Spleen (tissue), 11 donors: Measurements from ENCODE around the gene UNC13B. TPM values are rescaled to one million over a fixed set of nuclear protein-coding genes. Genes with fewer than 3 reads are reported as not detected.
"Not testable (repeated sequence)": the region's sequence is repeated elsewhere in the genome, so short reads cannot be mapped to it uniquely, and the experiment has no call there.

Source experiments
- DNase-seq: peaks from one replicate; pipeline ENCODE4 v3.0.0-alpha.2; 2020
- H3K27ac ChIP-seq, 8 donors: fragments of 200-600 bp; sonication (generic) in 7 of 8; 1 replicate in 4 of 8; 2 replicates in 4 of 8; pipeline versions ENCODE4 v1.5.0 to v1.8.0; 2016 to 2021; ENCODE audit warnings: inconsistent platforms in 4 of 8, mild to moderate bottlenecking in 4 of 8, moderate library complexity in 1 of 8
- H3K27me3 ChIP-seq, 7 donors: fragments of 200-600 bp; sonication (generic) in 6 of 7; replicated peaks in 1 of 7; 1 replicate in 4 of 7; 2 replicates in 3 of 7; pipeline versions ENCODE4 v1.5.0 to v1.8.0; 2016 to 2021; ENCODE audit warnings: inconsistent platforms in 3 of 7, mild to moderate bottlenecking in 1 of 7
- H3K36me3 ChIP-seq, 6 donors: fragments of 200-600 bp; sonication (generic) in 5 of 6; 1 replicate in 4 of 6; 2 replicates in 2 of 6; pipeline versions ENCODE4 v1.5.0 to v1.8.0; 2016 to 2021; ENCODE audit warnings: inconsistent platforms in 2 of 6
- H3K4me1 ChIP-seq, 6 donors: fragments of 200-600 bp; sonication (generic) in 5 of 6; 1 replicate in 3 of 6; 2 replicates in 3 of 6; pipeline versions ENCODE4 v1.5.0 to v1.8.0; 2016 to 2021; ENCODE audit warnings: inconsistent platforms in 3 of 6
- H3K4me3 ChIP-seq, 8 donors: fragments of 200-600 bp; sonication (generic) in 7 of 8; 1 replicate in 4 of 8; 2 replicates in 4 of 8; pipeline versions ENCODE4 v1.5.0 to v1.8.0; 2016 to 2021; ENCODE audit warnings: inconsistent platforms in 4 of 8, mild to moderate bottlenecking in 4 of 8, moderate library complexity in 2 of 8
- H3K9me3 ChIP-seq, 8 donors: fragments of 200-600 bp; sonication (generic) in 7 of 8; 1 replicate in 4 of 8; 2 replicates in 4 of 8; pipeline versions ENCODE4 v1.5.0 to v1.8.0; 2016 to 2021; ENCODE audit warnings: inconsistent platforms in 4 of 8
- POLR2A ChIP-seq, 3 donors: fragments of 450-650 bp; IDR thresholded peaks; one replicate each; pipeline ENCODE4 v1.5.1; 2017; ENCODE audit warnings: antibody characterized with exemption in 3 of 3, mild to moderate bottlenecking in 1 of 3
- POLR2AphosphoS5 ChIP-seq, 3 donors: sonication (generic); formaldehyde crosslinking; IDR thresholded peaks; one replicate each; pipeline ENCODE4 v1.5.1; 2017; ENCODE audit warnings: antibody characterized with exemption in 3 of 3
- WGBS, 5 donors: extraction: QIAGEN DNeasy Blood & Tissue Kit in 3 of 5; methylation state at CpG; one replicate each; pipeline versions ENCODE4 v1.1.5 to v1.1.7; 2013 to 2018; 5-methylcytosine and 5-hydroxymethylcytosine counted together
- intact Hi-C: fragments of 100-400 bp; cut with DNase I; formaldehyde crosslinking; loops from one replicate; pipeline ENCODE4 v1.15.0; 2023; ENCODE audit warnings: low total_unique reads
- polyA plus RNA-seq, 3 donors: library from polyadenylated mRNA; stranded (reverse); fragments of 200-250 nt; gene quantifications; one replicate each; pipeline ENCODE4 v1.2.1, GENCODE V29; 2013
- total RNA-seq, 7 donors: library from RNA; depleted of rRNA in 3 of 7; stranded (reverse); fragments of >200 nt in 3 of 7; fragmentation: NEBNext Ultra II Directional in 4 of 7; extraction: Animal tissue kit (Norgen Biotek cat#: 25700) in 4 of 7; gene quantifications; one replicate each; pipeline versions ENCODE4 v1.1.0 to v1.2.1, GENCODE V29; 2016 to 2021
- TF ChIP-seq, protein P1 (sequence below), 11 experiments: fragments of 200-600 bp in 7 of 11; fragments of 450-650 bp in 4 of 11; sonication (generic) in 4 of 11; IDR thresholded peaks in 8 of 11; conservative IDR thresholded peaks in 3 of 11; 1 replicate in 7 of 11; 2 replicates in 4 of 11; pipeline versions ENCODE4 v1.4.0 to v1.8.0; 2016 to 2021; ENCODE audit warnings: antibody characterized with exemption in 11 of 11, inconsistent platforms in 4 of 11, mild to moderate bottlenecking in 1 of 11
- donor health status: healthy with polysubstance abuse.
- donor health status: DM: no; HTN: no; CAD: no; lungs with moderate emphysema.
- donor health status: DM: no; HTN: no; CAD: no.
- donor health status: Bipolar disorder and iron deficiency.
- donor health status: healthy.
- donor health status: DM: no; HTN: no; CAD: no.
- donor health status: DM: yes; HTN: yes; CAD: no.

Gene UNC13B
- total and polyA plus RNA-seq, 10 donors, result 2.4 to 18.7 (median 12.1) TPM

DNA sequence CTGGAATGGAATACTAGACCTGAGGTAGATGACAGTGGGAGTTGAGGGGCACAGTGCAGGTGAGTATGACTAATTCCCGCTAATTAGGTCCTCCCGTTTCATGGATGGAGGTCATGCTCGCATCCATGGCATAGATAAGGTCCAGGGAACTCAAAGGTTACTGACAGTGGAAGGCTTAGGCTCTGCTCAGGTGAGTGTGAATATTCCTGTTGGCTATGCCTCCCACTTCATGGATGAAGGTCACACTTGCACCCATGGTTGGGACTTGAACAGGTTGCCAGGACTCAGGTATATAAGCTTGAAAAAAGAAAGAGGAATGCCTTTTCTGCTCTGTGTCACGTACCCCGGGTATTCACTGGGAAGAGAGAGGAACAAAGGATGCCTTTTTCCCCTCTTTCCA lies 19.8 kb upstream of the UNC13B start:
- peaks cover 0 to 6% (median 0%) of the 10 kb centered on the region in 7 donors for H3K27me3 ChIP-seq
- WGBS, 5 donors, result 86 to 93% (median 88%) methylated on average over 5 of the region's 5 CpGs
- intact Hi-C loops, result no loop called here

DNA sequence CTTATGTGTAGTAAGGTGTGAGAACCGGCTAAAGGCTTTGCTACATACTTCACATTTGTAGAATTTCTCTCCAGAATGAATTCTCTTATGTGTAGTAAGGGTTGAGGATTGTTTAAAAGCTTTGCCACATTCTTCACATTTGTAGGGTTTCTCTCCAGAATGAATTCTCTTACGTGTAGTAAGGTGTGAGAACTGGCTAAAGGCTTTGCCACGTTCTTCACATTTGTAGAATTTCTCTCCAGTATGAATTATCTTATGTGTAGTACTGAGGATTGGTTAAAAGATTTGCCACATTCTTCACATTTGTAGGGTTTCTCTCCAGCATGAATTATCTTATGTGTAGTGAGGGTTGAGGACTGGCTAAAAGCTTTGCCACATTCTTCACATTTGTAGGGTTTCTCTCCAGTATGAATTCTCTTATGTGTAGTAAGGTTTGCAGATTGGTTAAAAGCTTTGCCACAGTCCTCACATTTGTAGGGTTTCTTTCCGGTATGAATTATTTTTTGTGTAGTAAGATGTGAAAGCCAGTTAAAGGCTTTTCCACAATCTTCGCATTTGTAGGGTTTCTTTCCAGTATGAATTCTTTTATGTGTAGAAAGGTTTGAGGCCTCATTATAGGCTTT lies 13.8 kb upstream of the UNC13B start:
- WGBS, 5 donors, result 70 to 80% (median 78%) methylated on average over 5 of the region's 5 CpGs
- H3K4me1 ChIP-seq, H3K27me3 ChIP-seq, H3K36me3 ChIP-seq, H3K27ac ChIP-seq, intact Hi-C loops, H3K4me3 ChIP-seq, DNase-seq: not testable (repeated sequence)
- peaks cover 2 to 85% (median 72%) of the 10 kb centered on the region in 8 donors for H3K9me3 ChIP-seq

More for the DNA sequence above, 19.8 kb upstream of the UNC13B start:
- Histone ChIP-seq H3K27ac (no peak overlapping the region), H3K4me3 (no peak overlapping the region), H3K9me3 (peaks cover 0 to 69% (median 58%) of the 10 kb centered on the region in 8 donors), H3K36me3 (no peaks in the 10 kb centered on the region), H3K4me1 (no peaks in the 10 kb centered on the region)
- TF ChIP-seq POLR2AphosphoS5 (IDR thresholded peaks at IDR 0.05) (no peak), POLR2A (IDR thresholded peaks at IDR 0.05) (no peak)
- TF ChIP-seq, protein P1, sequence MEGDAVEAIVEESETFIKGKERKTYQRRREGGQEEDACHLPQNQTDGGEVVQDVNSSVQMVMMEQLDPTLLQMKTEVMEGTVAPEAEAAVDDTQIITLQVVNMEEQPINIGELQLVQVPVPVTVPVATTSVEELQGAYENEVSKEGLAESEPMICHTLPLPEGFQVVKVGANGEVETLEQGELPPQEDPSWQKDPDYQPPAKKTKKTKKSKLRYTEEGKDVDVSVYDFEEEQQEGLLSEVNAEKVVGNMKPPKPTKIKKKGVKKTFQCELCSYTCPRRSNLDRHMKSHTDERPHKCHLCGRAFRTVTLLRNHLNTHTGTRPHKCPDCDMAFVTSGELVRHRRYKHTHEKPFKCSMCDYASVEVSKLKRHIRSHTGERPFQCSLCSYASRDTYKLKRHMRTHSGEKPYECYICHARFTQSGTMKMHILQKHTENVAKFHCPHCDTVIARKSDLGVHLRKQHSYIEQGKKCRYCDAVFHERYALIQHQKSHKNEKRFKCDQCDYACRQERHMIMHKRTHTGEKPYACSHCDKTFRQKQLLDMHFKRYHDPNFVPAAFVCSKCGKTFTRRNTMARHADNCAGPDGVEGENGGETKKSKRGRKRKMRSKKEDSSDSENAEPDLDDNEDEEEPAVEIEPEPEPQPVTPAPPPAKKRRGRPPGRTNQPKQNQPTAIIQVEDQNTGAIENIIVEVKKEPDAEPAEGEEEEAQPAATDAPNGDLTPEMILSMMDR (IDR thresholded peaks at IDR 0.05 in 8 of 11, conservative IDR thresholded peaks at IDR 0.05 in 3 of 11), result no peak
- DNase-seq, result no peak

DNA sequence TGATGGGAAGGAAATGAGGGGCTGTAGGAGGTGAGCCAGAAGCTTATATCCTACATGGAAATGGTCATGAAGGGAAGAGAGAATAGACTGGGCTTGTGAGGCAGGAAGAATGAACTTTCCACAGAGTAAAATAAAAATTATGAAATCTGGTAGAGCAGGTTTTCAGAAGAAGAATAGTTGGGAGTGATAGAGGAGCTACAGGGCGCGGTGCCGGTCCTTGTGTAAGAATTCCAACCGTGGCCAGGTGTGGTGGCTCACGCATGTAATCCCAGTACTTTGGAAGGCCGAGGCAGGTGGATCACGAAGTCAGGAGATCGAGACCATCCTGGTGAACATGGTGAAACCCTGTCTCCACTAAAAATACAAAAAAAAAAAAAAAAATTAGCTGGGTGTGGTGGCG lies 8.9 kb upstream of the UNC13B start:
- Histone ChIP-seq H3K4me3 (no peak overlapping the region), H3K9me3 (peaks cover 2 to 36% (median 29%) of the 10 kb centered on the region in 8 donors), H3K4me1 (no peaks in the 10 kb centered on the region), H3K27me3 (peaks cover 0 to 6% (median 0%) of the 10 kb centered on the region in 7 donors), H3K36me3 (no peaks in the 10 kb centered on the region), H3K27ac (no peak overlapping the region)
- intact Hi-C loops, result no loop called here
- TF ChIP-seq, protein P1 (IDR thresholded peaks at IDR 0.05 in 8 of 11, conservative IDR thresholded peaks at IDR 0.05 in 3 of 11), result no peak
- TF ChIP-seq POLR2AphosphoS5 (IDR thresholded peaks at IDR 0.05) (no peak), POLR2A (IDR thresholded peaks at IDR 0.05) (no peak)
- DNase-seq, result no peak
- WGBS, 5 donors, result 90 to 98% (median 93%) methylated on average over 8 to 9 of the region's 9 CpGs

DNA sequence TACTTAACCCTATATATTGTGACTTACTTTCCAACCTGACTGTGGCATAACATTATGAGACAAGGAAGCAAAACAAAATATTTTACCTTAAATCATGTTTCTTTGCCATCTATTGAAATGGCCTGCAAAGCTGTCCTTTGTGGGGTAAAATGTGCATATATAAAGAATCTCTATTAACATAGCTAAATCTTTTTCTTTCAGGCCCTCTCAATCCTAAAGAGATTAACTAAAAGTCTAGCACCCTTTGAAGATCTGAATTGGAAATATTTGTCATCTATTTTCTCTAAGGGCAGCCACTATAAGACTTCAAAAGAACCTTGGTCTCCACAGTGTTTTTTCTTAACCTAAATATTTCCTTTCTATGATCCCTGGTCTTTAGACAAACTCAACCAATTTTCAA lies 5.0 kb upstream of the UNC13B start:
- TF ChIP-seq POLR2AphosphoS5 (IDR thresholded peaks at IDR 0.05), result no peak
- TF ChIP-seq POLR2A (IDR thresholded peaks at IDR 0.05), result no peak
- TF ChIP-seq, protein P1 (IDR thresholded peaks at IDR 0.05 in 8 of 11, conservative IDR thresholded peaks at IDR 0.05 in 3 of 11), result no peak
- intact Hi-C loops, result no loop called here
- H3K27ac ChIP-seq, result no peak overlapping the region

DNA sequence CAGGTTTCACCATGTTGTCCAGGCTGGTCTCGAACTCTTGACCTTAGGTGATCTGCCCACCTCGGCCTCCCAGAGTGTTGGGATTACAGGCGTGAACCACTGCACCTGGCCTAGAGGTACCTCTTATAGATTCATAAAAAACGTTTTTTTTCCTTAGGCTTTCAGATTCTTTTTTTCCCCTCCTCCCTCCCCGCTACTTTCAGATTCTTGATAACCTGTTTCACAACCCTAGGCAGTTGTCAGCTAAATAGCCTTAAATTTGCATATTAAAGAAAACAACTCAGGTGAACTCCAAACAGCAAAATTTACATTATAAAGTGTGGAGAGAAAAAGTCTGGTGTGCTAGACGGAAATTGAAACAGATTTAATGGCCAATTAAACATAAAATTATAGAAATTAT lies 4.0 kb upstream of the UNC13B start:
- 69 to 83% (median 80%) methylated on average over 6 of the region's 6 CpGs for WGBS, 5 donors
- H3K27ac ChIP-seq, H3K36me3 ChIP-seq, H3K9me3 ChIP-seq, intact Hi-C loops, H3K4me3 ChIP-seq, DNase-seq, H3K27me3 ChIP-seq: not testable (repeated sequence)
- peaks cover 3 to 35% (median 22%) of the 10 kb centered on the region in 6 donors for H3K4me1 ChIP-seq

More for the DNA sequence above, 5.0 kb upstream of the UNC13B start:
- H3K4me3 ChIP-seq, result no peak overlapping the region
- peaks cover 0 to 25% (median 18%) of the 10 kb centered on the region in 6 donors for H3K4me1 ChIP-seq
- no peaks in the 10 kb centered on the region for H3K9me3 ChIP-seq
- peaks cover 0 to under 1% (median 0%) of the 10 kb centered on the region in 7 donors for H3K27me3 ChIP-seq
- no peak for DNase-seq
- no peaks in the 10 kb centered on the region for H3K36me3 ChIP-seq
